Measurements from ENCODE around the gene PRKD1. TPM values are rescaled to one million over a fixed set of nuclear protein-coding genes. Genes with fewer than 3 reads are reported as not detected.
A peak's percentile ranks its signal among the peaks of the same experiment; 100 is the strongest.

The PRKD1 gene
- total RNA-seq, 4 donors from 2014 or later = 27.4 to 30.9 (median 29.7) TPM

DNA sequence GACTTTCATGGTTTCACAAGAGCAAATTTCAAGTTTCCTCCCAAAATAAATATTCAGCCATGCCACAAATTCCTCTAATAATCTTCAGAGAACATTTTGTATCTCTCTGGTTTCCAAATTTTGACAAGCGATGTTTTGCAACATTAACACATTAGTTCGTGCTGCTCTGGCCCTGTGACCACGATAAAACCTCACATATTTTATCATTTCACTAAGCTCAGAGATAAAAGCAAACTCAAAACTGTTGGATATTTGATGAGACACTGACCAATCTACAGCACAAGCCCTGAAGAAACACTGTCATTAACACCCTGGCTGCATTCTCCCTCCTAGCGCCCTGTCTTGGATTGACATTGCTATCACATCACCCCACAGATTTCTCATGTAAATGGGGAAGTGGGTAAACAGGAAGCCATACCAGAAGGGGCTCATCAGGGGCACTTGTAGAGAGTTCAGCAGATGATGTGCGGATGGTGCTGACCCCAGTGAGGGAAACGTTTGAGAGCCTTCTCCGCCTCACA lies 264.3 kb downstream of the PRKD1 start:
- no peak overlapping the region for H3K4me3 ChIP-seq
- no peaks in the 10 kb centered on the region for H3K27me3 ChIP-seq
- H3K27ac ChIP-seq = peak overlapping the region in 3 of 4 donors; percentile 4 to 75 (median 55)
- H3K4me1 ChIP-seq = peaks cover 0 to 22% (median 4%) of the 10 kb centered on the region in 4 donors
- DNase-seq (ENCODE audit: low spot score in 2 of 2) = peak in 1 of 2 donors; percentile 15
- no peaks in the 10 kb centered on the region for H3K9me3 ChIP-seq
- TF ChIP-seq, protein P1, sequence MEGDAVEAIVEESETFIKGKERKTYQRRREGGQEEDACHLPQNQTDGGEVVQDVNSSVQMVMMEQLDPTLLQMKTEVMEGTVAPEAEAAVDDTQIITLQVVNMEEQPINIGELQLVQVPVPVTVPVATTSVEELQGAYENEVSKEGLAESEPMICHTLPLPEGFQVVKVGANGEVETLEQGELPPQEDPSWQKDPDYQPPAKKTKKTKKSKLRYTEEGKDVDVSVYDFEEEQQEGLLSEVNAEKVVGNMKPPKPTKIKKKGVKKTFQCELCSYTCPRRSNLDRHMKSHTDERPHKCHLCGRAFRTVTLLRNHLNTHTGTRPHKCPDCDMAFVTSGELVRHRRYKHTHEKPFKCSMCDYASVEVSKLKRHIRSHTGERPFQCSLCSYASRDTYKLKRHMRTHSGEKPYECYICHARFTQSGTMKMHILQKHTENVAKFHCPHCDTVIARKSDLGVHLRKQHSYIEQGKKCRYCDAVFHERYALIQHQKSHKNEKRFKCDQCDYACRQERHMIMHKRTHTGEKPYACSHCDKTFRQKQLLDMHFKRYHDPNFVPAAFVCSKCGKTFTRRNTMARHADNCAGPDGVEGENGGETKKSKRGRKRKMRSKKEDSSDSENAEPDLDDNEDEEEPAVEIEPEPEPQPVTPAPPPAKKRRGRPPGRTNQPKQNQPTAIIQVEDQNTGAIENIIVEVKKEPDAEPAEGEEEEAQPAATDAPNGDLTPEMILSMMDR (IDR thresholded peaks at IDR 0.05) = no peak
- no peak for TF ChIP-seq POLR2A (IDR thresholded peaks at IDR 0.05)
- peak; percentile 68 to 88 for TF ChIP-seq EP300 (IDR thresholded peaks at IDR 0.05)
- WGBS, 2 donors = 56 to 60% methylated on average over 7 of the region's 7 CpGs
- peaks cover 0 to 14% (median 0%) of the 10 kb centered on the region in 3 donors for H3K36me3 ChIP-seq

DNA sequence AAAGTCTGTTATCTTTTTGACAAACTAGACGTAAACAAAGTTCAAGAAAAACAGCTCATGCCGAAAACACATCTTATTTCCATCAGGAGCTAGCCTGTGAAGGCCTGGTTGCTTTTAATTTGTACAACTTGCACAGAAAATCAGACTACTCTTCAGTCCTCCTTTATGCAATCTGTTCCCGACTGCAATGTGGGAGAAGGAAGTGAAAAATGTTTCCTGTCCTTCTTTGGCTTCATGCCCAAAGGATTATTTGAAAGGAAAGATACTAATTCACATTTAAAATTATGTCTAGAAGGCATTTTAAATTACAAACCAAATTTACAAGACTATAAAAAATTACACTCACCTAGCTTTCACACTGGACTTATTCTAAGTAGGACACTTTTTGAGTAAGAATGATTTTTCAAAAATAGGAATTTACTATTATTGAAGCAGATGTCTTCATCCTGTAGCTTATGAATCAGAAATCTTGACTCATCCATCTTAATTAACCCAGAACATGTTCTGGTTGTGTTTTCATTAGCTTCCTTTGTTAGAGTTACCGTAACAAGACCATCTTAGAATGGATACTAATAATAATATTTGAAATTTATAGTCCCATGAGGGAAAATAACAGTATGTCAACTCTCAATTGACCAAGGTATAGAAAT lies 272.6 kb downstream of the PRKD1 start:
- H3K9me3 ChIP-seq = peaks cover 0 to under 1% (median 0%) of the 10 kb centered on the region in 4 donors
- H3K27ac ChIP-seq = peak overlapping the region in 2 of 4 donors; percentile 10 to 15
- no peaks in the 10 kb centered on the region for H3K27me3 ChIP-seq
- WGBS, 2 donors = 48 to 55% methylated on average over 4 of the region's 4 CpGs
- TF ChIP-seq, protein P1 (IDR thresholded peaks at IDR 0.05) = no peak
- TF ChIP-seq POLR2A (IDR thresholded peaks at IDR 0.05) = no peak
- no peak for TF ChIP-seq EP300 (IDR thresholded peaks at IDR 0.05)
- no peak for DNase-seq (ENCODE audit: low spot score in 2 of 2)
- H3K4me3 ChIP-seq = no peak overlapping the region
- H3K36me3 ChIP-seq = peaks cover 0 to 2% (median 0%) of the 10 kb centered on the region in 3 donors
- H3K4me1 ChIP-seq = peaks cover 0 to 22% (median 0%) of the 10 kb centered on the region in 4 donors

DNA sequence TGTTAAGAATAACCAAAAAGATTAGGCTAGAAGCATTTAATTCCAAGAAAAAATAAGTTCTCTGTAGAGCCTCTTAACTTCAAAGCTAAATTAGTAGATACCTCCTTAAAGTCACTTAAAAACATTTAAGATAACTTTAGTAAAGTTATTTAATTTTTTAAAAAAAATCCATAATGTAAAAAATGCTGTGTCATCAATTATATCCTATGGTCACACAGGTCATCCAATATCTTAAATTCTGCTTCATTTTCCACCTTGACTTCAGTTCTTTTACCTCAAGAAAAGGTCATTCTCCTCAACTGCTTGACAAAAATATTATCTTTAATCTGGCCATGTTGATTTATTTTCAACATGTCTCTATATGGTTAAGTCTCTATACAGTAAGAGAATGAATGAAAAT lies 274.3 kb downstream of the PRKD1 start:
- DNase-seq (ENCODE audit: low spot score in 2 of 2) = no peak
- Histone ChIP-seq H3K4me1 (peaks cover 0 to 22% (median 0%) of the 10 kb centered on the region in 4 donors), H3K27ac (no peak overlapping the region), H3K36me3 (peaks cover 0 to 17% (median 0%) of the 10 kb centered on the region in 3 donors), H3K27me3 (no peaks in the 10 kb centered on the region), H3K4me3 (no peak overlapping the region), H3K9me3 (peaks cover 0 to 17% (median 4%) of the 10 kb centered on the region in 4 donors)
- no peak for TF ChIP-seq EP300 (IDR thresholded peaks at IDR 0.05)

DNA sequence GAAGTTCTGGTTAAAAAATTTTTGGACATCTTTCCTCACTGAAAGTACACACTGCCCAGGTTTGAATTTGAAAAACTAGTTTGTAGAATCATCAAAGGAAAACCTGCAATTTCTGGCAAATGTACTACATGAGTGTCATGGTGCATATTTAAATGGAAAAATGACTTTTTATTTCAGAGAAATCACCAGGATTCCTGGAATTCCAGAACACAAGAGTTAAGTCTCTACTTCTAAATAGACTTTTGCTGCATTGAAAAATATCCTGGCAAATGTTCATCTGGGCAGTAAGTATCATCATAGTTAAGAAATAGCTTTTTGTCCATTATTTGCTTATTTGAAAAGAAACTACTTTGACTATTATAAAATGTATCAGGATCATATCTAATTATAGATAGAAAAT lies 275.1 kb downstream of the PRKD1 start:
- Histone ChIP-seq H3K4me3 (no peak overlapping the region), H3K27me3 (no peaks in the 10 kb centered on the region), H3K9me3 (peaks cover 0 to 25% (median 8%) of the 10 kb centered on the region in 4 donors), H3K36me3 (peaks cover 0 to 24% (median 0%) of the 10 kb centered on the region in 3 donors), H3K27ac (no peak overlapping the region), H3K4me1 (peaks cover 0 to 22% (median 0%) of the 10 kb centered on the region in 4 donors)
- TF ChIP-seq POLR2A (IDR thresholded peaks at IDR 0.05) (no peak), EP300 (IDR thresholded peaks at IDR 0.05) (no peak)
- TF ChIP-seq, protein P1 (IDR thresholded peaks at IDR 0.05) = no peak
- DNase-seq (ENCODE audit: low spot score in 2 of 2) = no peak

DNA sequence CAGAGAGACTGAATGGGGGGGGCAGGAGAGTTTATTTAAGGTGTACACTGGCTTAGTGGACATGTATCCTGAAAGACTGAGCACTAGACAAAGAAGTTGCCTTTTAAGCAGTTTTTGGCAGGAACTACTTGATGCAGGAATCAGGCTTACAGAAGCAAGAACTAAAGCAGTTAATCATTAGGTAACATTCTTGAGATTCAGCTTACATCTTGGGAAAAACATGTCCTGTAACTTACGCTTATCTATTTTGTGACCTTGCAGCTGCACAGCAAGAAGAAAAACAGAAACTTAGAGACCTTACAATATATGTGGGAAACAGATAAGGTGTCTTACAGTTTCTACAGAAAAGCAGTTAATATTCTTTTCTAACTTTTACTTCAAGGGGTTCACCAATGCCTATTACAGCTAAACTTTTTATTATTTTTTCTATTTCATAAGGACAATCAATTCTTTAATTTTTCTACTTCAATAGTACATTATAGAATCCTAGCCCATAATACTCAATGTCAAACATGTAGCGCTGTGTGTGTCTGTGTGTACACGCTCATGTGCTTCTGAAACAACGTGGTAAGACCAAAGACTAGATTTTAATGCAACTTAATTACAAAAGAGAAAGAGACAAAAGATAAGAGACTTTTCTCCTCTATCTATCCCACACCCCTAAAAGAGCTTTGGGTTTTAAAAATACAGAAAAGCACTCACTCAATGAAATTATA lies 276.9 kb downstream of the PRKD1 start:
- no peak for DNase-seq (ENCODE audit: low spot score in 2 of 2)
- no peak overlapping the region for H3K4me3 ChIP-seq
- TF ChIP-seq, protein P1 (IDR thresholded peaks at IDR 0.05) = no peak
- TF ChIP-seq POLR2A (IDR thresholded peaks at IDR 0.05) = no peak
- no peak for TF ChIP-seq EP300 (IDR thresholded peaks at IDR 0.05)
- no peak overlapping the region for H3K27ac ChIP-seq
- no peaks in the 10 kb centered on the region for H3K27me3 ChIP-seq
- H3K4me1 ChIP-seq = peaks cover 0 to 22% (median 0%) of the 10 kb centered on the region in 4 donors
- WGBS, 2 donors = 91 to 95% methylated on average over 4 of the region's 4 CpGs
- H3K9me3 ChIP-seq = peaks cover 0 to 32% (median 12%) of the 10 kb centered on the region in 4 donors
- peaks cover 0 to 32% (median 0%) of the 10 kb centered on the region in 3 donors for H3K36me3 ChIP-seq

All from tibial nerve (tissue), 4 donors.